HEK293T (cell line): ENCODE measurements around the gene GBE1.

Experiments used
- BHLHE40 ChIP-seq: fragments of 450-650 bp; IDR thresholded peaks from 2 replicates; pipeline ENCODE4 v1.6.1; 2016; ENCODE audit warnings: mild to moderate bottlenecking, moderate library complexity, borderline replicate concordance
- CTBP1 ChIP-seq: fragments of 450-650 bp; IDR thresholded peaks from 2 replicates; pipeline ENCODE4 v1.6.1; 2016; ENCODE audit warnings: borderline replicate concordance
- FOXA1 ChIP-seq: fragments of 450-650 bp; IDR thresholded peaks from 2 replicates; pipeline ENCODE4 v1.6.1; 2016; ENCODE audit warnings: mild to moderate bottlenecking
- FOXK2 ChIP-seq: fragments of 450-650 bp; IDR thresholded peaks from 2 replicates; pipeline ENCODE4 v1.6.1; 2016; ENCODE audit warnings: mild to moderate bottlenecking
- FOXM1 ChIP-seq: fragments of 450-650 bp; IDR thresholded peaks from 2 replicates; pipeline ENCODE4 v1.6.1; 2017; ENCODE audit warnings: mild to moderate bottlenecking, borderline replicate concordance
- HDGF ChIP-seq: fragments of 450-650 bp; IDR thresholded peaks from 2 replicates; pipeline ENCODE4 v1.6.1; 2017; ENCODE audit warnings: antibody characterized with exemption, borderline replicate concordance
- LEF1 ChIP-seq: fragments of 450-650 bp; IDR thresholded peaks from 2 replicates; pipeline ENCODE4 v1.6.1; 2017; ENCODE audit warnings: mild to moderate bottlenecking, borderline replicate concordance
- NFRKB ChIP-seq: fragments of 450-650 bp; IDR thresholded peaks from 2 replicates; pipeline ENCODE4 v1.6.1; 2016; ENCODE audit warnings: mild to moderate bottlenecking, moderate library complexity
- PKNOX1 ChIP-seq: fragments of 450-650 bp; IDR thresholded peaks from 2 replicates; pipeline ENCODE4 v1.6.1; 2016
- SP1 ChIP-seq: fragments of 450-650 bp; IDR thresholded peaks from 2 replicates; pipeline ENCODE4 v1.6.1; 2017
- TARDBP ChIP-seq: fragments of 450-650 bp; IDR thresholded peaks from 2 replicates; pipeline ENCODE4 v1.6.1; 2016
- ZNF384 ChIP-seq: fragments of 450-650 bp; IDR thresholded peaks from 2 replicates; pipeline ENCODE4 v1.6.1; 2016

- TF ChIP-seq FOXM1 (no peak), FOXK2 (no peak), CTBP1 (no peak), PKNOX1 (no peak), TARDBP (no peak), FOXA1 (no peak), BHLHE40 (no peak), ZNF384 (no peak), NFRKB (no peak), HDGF (no peak), LEF1 (no peak), SP1 (no peak)
Measured at GRCh38 chr3:81466201-81466560, 295.3 kb downstream of the GBE1 start.
